ENCODE results near the gene FOLR3. TPM values are rescaled to one million over a fixed set of nuclear protein-coding genes. Genes with fewer than 3 reads are reported as not detected.

FOLR3 gene
- total RNA-seq, 1 experiment from 2014 or later = not detected

GRCh38 chr11:72155751-72156150 lies 20.2 kb downstream of the FOLR3 start:
- no peaks in the 10 kb centered on the region for H3K79me2 ChIP-seq (ENCODE audit: low read depth)
- no peak overlapping the region for H3K4me2 ChIP-seq
- H3K4me3 ChIP-seq = no peak overlapping the region
- no peak for TF ChIP-seq CTCF (conservative IDR thresholded peaks at IDR 0.05)
- TF ChIP-seq EZH2 (IDR thresholded peaks at IDR 0.05; ENCODE audit: low read depth) = no peak
- H3K9me3 ChIP-seq (ENCODE audit: insufficient read depth, low read depth) = no peaks in the 10 kb centered on the region
- DNase-seq = no peak
- no peak overlapping the region for H3K27ac ChIP-seq
- POLR2A ChIA-PET (ENCODE audit: unreplicated experiment) = interaction anchor here (0.6 kb wide), 1 partner anchor 625 kb away, joined by 3 read pairs; no protein-coding TSS in a partner anchor
- H3K9me2 ChIP-seq (ENCODE audit: insufficient read depth) = no peaks in the 10 kb centered on the region
- no peaks in the 10 kb centered on the region for H3K4me1 ChIP-seq (replicated peaks; ENCODE audit: insufficient read depth)
- H2AFZ ChIP-seq = no peak overlapping the region
- no peaks in the 10 kb centered on the region for H4K20me1 ChIP-seq (ENCODE audit: insufficient read depth)
- H3K36me3 ChIP-seq (ENCODE audit: low read depth) = no peaks in the 10 kb centered on the region
- BruUV-seq (replicated peaks) = no TSS peak
- CTCF ChIA-PET = interaction anchor here (1.3 kb wide), 1 partner anchor 12 kb away, joined by 3 read pairs; no protein-coding TSS in a partner anchor
- H3F3A ChIP-seq (ENCODE audit: insufficient read depth, low read depth) = no peaks in the 10 kb centered on the region
- intact Hi-C loops (cut with micrococcal nuclease; ENCODE audit: unreplicated experiment) = no loop called here
- H3K27me3 ChIP-seq (ENCODE audit: insufficient read depth, low read depth) = no peaks in the 10 kb centered on the region

GRCh38 chr11:72157131-72157530 lies 21.6 kb downstream of the FOLR3 start:
- no peaks in the 10 kb centered on the region for H3K36me3 ChIP-seq (ENCODE audit: low read depth)
- H3K79me2 ChIP-seq (ENCODE audit: low read depth) = no peaks in the 10 kb centered on the region
- no peaks in the 10 kb centered on the region for H3K27me3 ChIP-seq (ENCODE audit: insufficient read depth, low read depth)
- no peak overlapping the region for H3K4me3 ChIP-seq
- ChIA-PET CTCF (interaction anchor here (1.3 kb wide), 1 partner anchor 13 kb away, joined by 3 read pairs; no protein-coding TSS in a partner anchor), POLR2A (ENCODE audit: unreplicated experiment) (interaction anchor here (0.6 kb wide), 1 partner anchor 1880 kb away, joined by 26 read pairs; no protein-coding TSS in a partner anchor)
- no peak overlapping the region for H3K4me2 ChIP-seq
- H3F3A ChIP-seq (ENCODE audit: insufficient read depth, low read depth) = no peaks in the 10 kb centered on the region
- TF ChIP-seq CTCF (conservative IDR thresholded peaks at IDR 0.05) (no peak), EZH2 (IDR thresholded peaks at IDR 0.05; ENCODE audit: low read depth) (no peak)
- intact Hi-C loops (cut with micrococcal nuclease; ENCODE audit: unreplicated experiment) = no loop called here
- BruUV-seq (replicated peaks) = no TSS peak
- DNase-seq = peak in 1 of 2 experiments; percentile 20
- H3K27ac ChIP-seq = no peak overlapping the region
- no peaks in the 10 kb centered on the region for H4K20me1 ChIP-seq (ENCODE audit: insufficient read depth)
- no peaks in the 10 kb centered on the region for H3K4me1 ChIP-seq (replicated peaks; ENCODE audit: insufficient read depth)
- H3K9me2 ChIP-seq (ENCODE audit: insufficient read depth) = no peaks in the 10 kb centered on the region
- no peak overlapping the region for H2AFZ ChIP-seq
- no peaks in the 10 kb centered on the region for H3K9me3 ChIP-seq (ENCODE audit: insufficient read depth, low read depth)

- no peaks in the 10 kb centered on the region for H3K4me1 ChIP-seq (replicated peaks; ENCODE audit: insufficient read depth)
- H3K9me3 ChIP-seq (ENCODE audit: insufficient read depth, low read depth) = no peaks in the 10 kb centered on the region
- no peaks in the 10 kb centered on the region for H4K20me1 ChIP-seq (ENCODE audit: insufficient read depth)
- H3K4me2 ChIP-seq = no peak overlapping the region
- H3K79me2 ChIP-seq (ENCODE audit: low read depth) = no peaks in the 10 kb centered on the region
- TF ChIP-seq EZH2 (IDR thresholded peaks at IDR 0.05; ENCODE audit: low read depth) = no peak
- no peak for TF ChIP-seq CTCF (conservative IDR thresholded peaks at IDR 0.05)
- H2AFZ ChIP-seq = no peak overlapping the region
- no peaks in the 10 kb centered on the region for H3K9me2 ChIP-seq (ENCODE audit: insufficient read depth)
- intact Hi-C loops (cut with micrococcal nuclease; ENCODE audit: unreplicated experiment) = no loop called here
- no peaks in the 10 kb centered on the region for H3K36me3 ChIP-seq (ENCODE audit: low read depth)
- ChIA-PET CTCF (no interaction called here), POLR2A (ENCODE audit: unreplicated experiment) (no interaction called here)
- no peak overlapping the region for H3K4me3 ChIP-seq
- no peak overlapping the region for H3K27ac ChIP-seq
- no peak for DNase-seq
- 0 out of 2 replicates have a peak, but pooled peaks cover 10% of the 10 kb centered on the region for H3K27me3 ChIP-seq (ENCODE audit: insufficient read depth, low read depth)
- H3F3A ChIP-seq (ENCODE audit: insufficient read depth, low read depth) = no peaks in the 10 kb centered on the region
- no TSS peak for BruUV-seq (replicated peaks)
Observed at GRCh38 chr11:72160319-72160718, 24.8 kb downstream of the FOLR3 start.

All from PC-9 (cell line).